LNCaP clone FGC (cell line): ENCODE measurements around the gene MYO10.

Experiments
- DNase-seq: peaks from one replicate; pipeline ENCODE4 v3.0.0-alpha.2; 2011; ENCODE audit warnings: low read depth
- H3K4me3 ChIP-seq: 2 replicates; pipeline ENCODE4 v1.5.1; 2011; ENCODE audit warnings: mild to moderate bottlenecking, low read depth, low read length, control low read depth
- CTCF ChIP-seq: IDR thresholded peaks from 2 replicates; pipeline ENCODE4 v1.5.1; 2012; ENCODE audit warnings: mild to moderate bottlenecking; ENCODE audit not compliant: control insufficient read depth, insufficient read depth; ENCODE audit errors: extremely low read depth

Gene MYO10

GRCh38 chr5:16961131-16961530 is 25.0 kb upstream of the MYO10 start:
- no peak for DNase-seq
- no peak overlapping the region for H3K4me3 ChIP-seq
- TF ChIP-seq CTCF, result no peak

GRCh38 chr5:16957304-16958196 is 21.5 kb upstream of the MYO10 start:
- no peak overlapping the region for H3K4me3 ChIP-seq
- no peak for TF ChIP-seq CTCF
- DNase-seq, result no peak

- no peak for DNase-seq
- no peak overlapping the region for H3K4me3 ChIP-seq
- no peak for TF ChIP-seq CTCF
Observed at GRCh38 chr5:16953729-16954128, 17.6 kb upstream of the MYO10 start.

GRCh38 chr5:16952968-16953671 is 17.0 kb upstream of the MYO10 start:
- no peak for TF ChIP-seq CTCF
- no peak overlapping the region for H3K4me3 ChIP-seq
- DNase-seq, result no peak

GRCh38 chr5:16946725-16947124 is 10.6 kb upstream of the MYO10 start:
- DNase-seq, result no peak
- TF ChIP-seq CTCF, result no peak
- no peak overlapping the region for H3K4me3 ChIP-seq

GRCh38 chr5:16944816-16945562 is 8.9 kb upstream of the MYO10 start:
- H3K4me3 ChIP-seq, result no peak overlapping the region
- no peak for TF ChIP-seq CTCF
- DNase-seq, result no peak
